GM12878 (cell line): Measurements from ENCODE around the gene XPO6. TPM values are rescaled to one million over a fixed set of nuclear protein-coding genes. Genes with fewer than 3 reads are reported as not detected.

Experiments used
- ATAC-seq: fragments of 200-7000 bp; cut with Tn5 transposase; 3 replicates; pipeline ENCODE4 v1.9.1; 2020; ENCODE audit warnings: mild to moderate bottlenecking, moderate library complexity
- BruUV-seq: library from RNA; stranded (reverse); fragments of 400-500 nt; replicated peaks from 2 replicates; lab custom pipeline; 2021; lab: Mats Ljungman, UMichigan
- CTCF ChIA-PET: fragments of 300-600 bp; sonication (Branson Sonifier 250); formaldehyde crosslinking; extraction: SDS; loops from one replicate; lab custom pipeline; 2021; ENCODE audit warnings: inconsistent platforms; lab: Yijun Ruan, JAX
- POLR2A ChIA-PET: fragments of 350-600 bp; formaldehyde crosslinking; extraction: SDS; loops from one replicate; lab custom pipeline; 2021; ENCODE audit warnings: inconsistent platforms; lab: Charles Lee
- RAD21 ChIA-PET: fragments of 300-600 bp; sonication (Branson Sonifier 250); formaldehyde crosslinking; loops from one replicate; lab custom pipeline; 2023; ENCODE audit warnings: antibody characterized with exemption; ENCODE audit not compliant: unreplicated experiment; lab: Charles Lee
- SMC1A ChIA-PET: fragments of 300-600 bp; sonication (Branson Sonifier 250); formaldehyde crosslinking; loops from one replicate; lab custom pipeline; 2023; ENCODE audit not compliant: unreplicated experiment, uncharacterized antibody; lab: Charles Lee
- DNase-seq: peaks from one replicate; pipeline ENCODE4 v3.0.0-alpha.2; 2011; ENCODE audit warnings: low read depth, low spot score
- FAIRE-seq: peaks from 3 replicates; lab custom pipeline; 2011; peaks lifted over from hg19 to GRCh38; lab: Jason Lieb, UNC
- H2AFZ ChIP-seq: 2 replicates; pipeline ENCODE4 v1.6.0; 2011; ENCODE audit warnings: low read depth, low read length, control low read depth; ENCODE audit not compliant: control insufficient read depth
- H3K27ac ChIP-seq: 2 replicates; pipeline ENCODE4 v1.5.1; 2011; ENCODE audit warnings: control low read depth; ENCODE audit not compliant: control insufficient read depth, insufficient read depth
- H3K27me3 ChIP-seq, 2 experiments: replicated peaks in 1 of 2; 2 replicates each; pipeline versions ENCODE4 v1.6.0 to v1.6.1; 2011; ENCODE audit warnings: low read length in 1 of 2; ENCODE audit not compliant: control insufficient read depth in 2 of 2, insufficient read depth in 2 of 2
- H3K36me3 ChIP-seq, 2 experiments: 2 replicates each; pipeline ENCODE4 v1.5.1; 2011; ENCODE audit warnings: low read length in 1 of 2; ENCODE audit not compliant: control insufficient read depth in 2 of 2, insufficient read depth in 2 of 2
- H3K4me1 ChIP-seq: 2 replicates; pipeline ENCODE4 v1.6.1; 2011; ENCODE audit warnings: mild to moderate bottlenecking, low read length, moderate library complexity, mixed read lengths; ENCODE audit not compliant: control insufficient read depth, insufficient read depth
- H3K4me2 ChIP-seq: 2 replicates; pipeline ENCODE4 v1.6.0; 2011; ENCODE audit warnings: control low read depth; ENCODE audit not compliant: control insufficient read depth, insufficient read depth
- H3K4me3 ChIP-seq: fragments of 200-600 bp; sonication (generic); 2 replicates; pipeline ENCODE4 v1.5.1; 2016
- H3K79me2 ChIP-seq: 2 replicates; pipeline ENCODE4 v1.6.0; 2011; ENCODE audit warnings: low read length; ENCODE audit not compliant: control insufficient read depth, insufficient read depth
- H3K9ac ChIP-seq: 2 replicates; pipeline ENCODE4 v1.8.0; 2011; ENCODE audit warnings: low read length, control low read depth, mixed read lengths; ENCODE audit not compliant: control insufficient read depth, insufficient read depth
- H3K9me3 ChIP-seq: replicated peaks from 3 replicates; pipeline ENCODE4 v1.5.1; 2011; ENCODE audit warnings: mild to moderate bottlenecking, low read length; ENCODE audit not compliant: control insufficient read depth, insufficient read depth
- H4K20me1 ChIP-seq: 2 replicates; pipeline ENCODE4 v1.6.0; 2011; ENCODE audit not compliant: control insufficient read depth, insufficient read depth
- CEBPB ChIP-seq, 2 experiments: fragments of 150-350 bp in 1 of 2; IDR thresholded peaks; 2 replicates each; pipeline ENCODE4 v1.6.1; 2012 to 2014; ENCODE audit warnings: low read depth in 2 of 2, low read length in 2 of 2, borderline replicate concordance in 1 of 2, inconsistent platforms in 1 of 2
- POLR2A ChIP-seq: IDR thresholded peaks from 2 replicates; pipeline ENCODE4 v1.6.1; 2011; ENCODE audit warnings: low read depth, mild to moderate bottlenecking, low read length
- POLR2AphosphoS5 ChIP-seq: IDR thresholded peaks from 2 replicates; pipeline ENCODE4 v1.6.1; 2011; ENCODE audit warnings: mild to moderate bottlenecking, low read length, inconsistent platforms
- WGBS: methylation state at CpG from one replicate; pipeline ENCODE4 v1.1.6; 2016; ENCODE audit warnings: low lambda C conversion rate; ENCODE audit not compliant: insufficient replicate concordance, insufficient coverage; ENCODE audit errors: missing lambda C conversion rate; 5-methylcytosine and 5-hydroxymethylcytosine counted together
- in situ Hi-C: fragments of 300-500 bp; cut with MboI; formaldehyde crosslinking; loops from 9 replicates; pipeline ENCODE4 v1.14.3; 2018; ENCODE audit warnings: mixed read lengths
- intact Hi-C: fragments of 100-400 bp; cut with micrococcal nuclease; formaldehyde crosslinking; loops from one replicate; pipeline ENCODE4 v1.14.2; 2022; ENCODE audit not compliant: unreplicated experiment
- polyA plus RNA-seq, 11 experiments: library from polyadenylated mRNA; depleted of rRNA in 4 of 11; unstranded in 6 of 11; stranded (reverse) in 5 of 11; fragments of >200 nt; fragmentation: Nextera tagmentation in 4 of 11; fragmentation: Illumina TruSeq in 1 of 11; extraction: Ambion mirVana in 4 of 11; extraction: Trizol in 1 of 11; gene quantifications; 1 replicate in 1 of 11; 2 replicates in 10 of 11; pipeline versions ENCODE4 v1.2.1 to v1.2.3, GENCODE V29; 2011 to 2016; ENCODE audit warnings: inconsistent platforms in 2 of 11, missing spikeins in 2 of 11, low read depth in 1 of 11
- total RNA-seq, 4 experiments: library from RNA; depleted of rRNA in 3 of 4; stranded (reverse); fragments of >200 nt in 3 of 4; fragmentation: Illumina TruSeq in 1 of 4; extraction: Trizol in 1 of 4; gene quantifications; 2 replicates each; pipeline versions ENCODE4 v1.2.1 to v1.2.3, GENCODE V29; 2013 to 2021
- TF ChIP-seq, protein P1 (sequence below): IDR thresholded peaks from 2 replicates; pipeline ENCODE4 v1.6.1; 2012; ENCODE audit warnings: improper control_type of control experiment, low read depth, low read length; ENCODE audit not compliant: insufficient replicate concordance

XPO6 gene
- total and polyA plus RNA-seq, 10 of the 15 experiments (the other 5 are each of a cell fraction or from before 2014, with no cell fraction given) = 9.9 to 246 (median 110) TPM

- ChIA-PET SMC1A (interaction anchor here (1.0 to 1.2 kb wide), 2 partner anchors 107 to 202 kb away, joined by 3 read pairs; no protein-coding TSS in a partner anchor), POLR2A (no interaction called here), RAD21 (no interaction called here), CTCF (interaction anchor here (1.5 kb wide), 1 partner anchor 108 kb away, joined by 4 read pairs; no protein-coding TSS in a partner anchor)
- no peak for ATAC-seq
- no peak for FAIRE-seq
- peaks cover 38 to 59% of the 10 kb centered on the region in 2 experiments for H3K36me3 ChIP-seq
- H3K9ac ChIP-seq = no peak overlapping the region
- 86% methylated on average over 5 of the region's 5 CpGs for WGBS
- no TSS peak for BruUV-seq
- H3K27me3 ChIP-seq = no peaks in the 10 kb centered on the region
- no peak overlapping the region for H2AFZ ChIP-seq
- no peaks in the 10 kb centered on the region for H4K20me1 ChIP-seq
- DNase-seq = no peak
- in situ Hi-C loops (no loop called here), intact Hi-C loops (no loop called here)
- no peaks in the 10 kb centered on the region for H3K79me2 ChIP-seq
- no peaks in the 10 kb centered on the region for H3K9me3 ChIP-seq
- H3K4me3 ChIP-seq = no peak overlapping the region
- no peaks in the 10 kb centered on the region for H3K4me1 ChIP-seq
- H3K4me2 ChIP-seq = no peak overlapping the region
- H3K27ac ChIP-seq = no peak overlapping the region
- TF ChIP-seq POLR2AphosphoS5 (0 out of 2 replicates have a peak, but pooled peaks have one; percentile 26), CEBPB (IDR thresholded peaks at IDR 0.05; ENCODE audit: borderline replicate concordance in 1 of 2, low read depth in 2 of 2, low read length in 2 of 2) (no peak), POLR2A (no peak)
- TF ChIP-seq, protein P1, sequence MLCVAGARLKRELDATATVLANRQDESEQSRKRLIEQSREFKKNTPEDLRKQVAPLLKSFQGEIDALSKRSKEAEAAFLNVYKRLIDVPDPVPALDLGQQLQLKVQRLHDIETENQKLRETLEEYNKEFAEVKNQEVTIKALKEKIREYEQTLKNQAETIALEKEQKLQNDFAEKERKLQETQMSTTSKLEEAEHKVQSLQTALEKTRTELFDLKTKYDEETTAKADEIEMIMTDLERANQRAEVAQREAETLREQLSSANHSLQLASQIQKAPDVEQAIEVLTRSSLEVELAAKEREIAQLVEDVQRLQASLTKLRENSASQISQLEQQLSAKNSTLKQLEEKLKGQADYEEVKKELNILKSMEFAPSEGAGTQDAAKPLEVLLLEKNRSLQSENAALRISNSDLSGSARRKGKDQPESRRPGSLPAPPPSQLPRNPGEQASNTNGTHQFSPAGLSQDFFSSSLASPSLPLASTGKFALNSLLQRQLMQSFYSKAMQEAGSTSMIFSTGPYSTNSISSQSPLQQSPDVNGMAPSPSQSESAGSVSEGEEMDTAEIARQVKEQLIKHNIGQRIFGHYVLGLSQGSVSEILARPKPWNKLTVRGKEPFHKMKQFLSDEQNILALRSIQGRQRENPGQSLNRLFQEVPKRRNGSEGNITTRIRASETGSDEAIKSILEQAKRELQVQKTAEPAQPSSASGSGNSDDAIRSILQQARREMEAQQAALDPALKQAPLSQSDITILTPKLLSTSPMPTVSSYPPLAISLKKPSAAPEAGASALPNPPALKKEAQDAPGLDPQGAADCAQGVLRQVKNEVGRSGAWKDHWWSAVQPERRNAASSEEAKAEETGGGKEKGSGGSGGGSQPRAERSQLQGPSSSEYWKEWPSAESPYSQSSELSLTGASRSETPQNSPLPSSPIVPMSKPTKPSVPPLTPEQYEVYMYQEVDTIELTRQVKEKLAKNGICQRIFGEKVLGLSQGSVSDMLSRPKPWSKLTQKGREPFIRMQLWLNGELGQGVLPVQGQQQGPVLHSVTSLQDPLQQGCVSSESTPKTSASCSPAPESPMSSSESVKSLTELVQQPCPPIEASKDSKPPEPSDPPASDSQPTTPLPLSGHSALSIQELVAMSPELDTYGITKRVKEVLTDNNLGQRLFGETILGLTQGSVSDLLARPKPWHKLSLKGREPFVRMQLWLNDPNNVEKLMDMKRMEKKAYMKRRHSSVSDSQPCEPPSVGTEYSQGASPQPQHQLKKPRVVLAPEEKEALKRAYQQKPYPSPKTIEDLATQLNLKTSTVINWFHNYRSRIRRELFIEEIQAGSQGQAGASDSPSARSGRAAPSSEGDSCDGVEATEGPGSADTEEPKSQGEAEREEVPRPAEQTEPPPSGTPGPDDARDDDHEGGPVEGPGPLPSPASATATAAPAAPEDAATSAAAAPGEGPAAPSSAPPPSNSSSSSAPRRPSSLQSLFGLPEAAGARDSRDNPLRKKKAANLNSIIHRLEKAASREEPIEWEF = no peak
- TF ChIP-seq, all 136 proteins: peak for 1
These were observed 101.3 kb downstream of the XPO6 start for GRCh38 chr16:28110479-28110878.
